ENCODE measurements around the gene COL6A3. TPM values are rescaled to one million over a fixed set of nuclear protein-coding genes. Genes with fewer than 3 reads are reported as not detected.

COL6A3 gene
- polyA plus RNA-seq, 1 donor (not counting 4 experiments of a cell fraction or from before 2014, with no cell fraction given), result not detected

GRCh38 chr2:237290261-237290660, 123.7 kb downstream of the COL6A3 start:
- Histone ChIP-seq H3K4me1 (ENCODE audit: control insufficient read depth, extremely low read depth, insufficient read depth, low read length) (peaks cover 26% of the 10 kb centered on the region), H3K79me2 (ENCODE audit: control insufficient read depth, insufficient read depth, low read length) (no peaks in the 10 kb centered on the region), H3K36me3 (ENCODE audit: control insufficient read depth in 2 of 2, extremely low read depth in 1 of 2, insufficient read depth in 2 of 2, low read length in 2 of 2) (no peaks in the 10 kb centered on the region), H3K9ac (ENCODE audit: control insufficient read depth, extremely low read depth, insufficient read depth, low read length) (no peak overlapping the region), H3K27ac (ENCODE audit: control insufficient read depth, insufficient read depth, low read length) (no peak overlapping the region), H2AFZ (ENCODE audit: control insufficient read depth, low read length) (no peak overlapping the region), H3K4me3 (ENCODE audit: control insufficient read depth in 2 of 3, extremely low read depth in 1 of 3, insufficient read depth in 2 of 3, low read depth in 1 of 3, low read length in 3 of 3) (no peak overlapping the region), H3K27me3 (ENCODE audit: control insufficient read depth, extremely low read depth, insufficient read depth, low read length) (no peaks in the 10 kb centered on the region), H3K9me1 (ENCODE audit: control insufficient read depth, extremely low read depth, insufficient read depth, low read length) (no peaks in the 10 kb centered on the region), H3K4me2 (ENCODE audit: control insufficient read depth, extremely low read depth, insufficient read depth, low read depth, low read length) (no peak overlapping the region), H3K9me3 (ENCODE audit: control insufficient read depth, low read depth, low read length) (no peaks in the 10 kb centered on the region), H4K20me1 (ENCODE audit: control insufficient read depth, extremely low read depth, insufficient read depth, low read length) (no peaks in the 10 kb centered on the region)
- dilution Hi-C loops (cut with MboI; ENCODE audit: extremely low pct_ligation_motif_present, low sequenced_read_pairs), result no loop called here
- TF ChIP-seq CTCF (optimal IDR thresholded peaks at IDR 0.05 in 1 of 3, IDR thresholded peaks at IDR 0.05 in 1 of 3, conservative IDR thresholded peaks at IDR 0.05 in 1 of 3; ENCODE audit: extremely low read depth in 1 of 3, insufficient read depth in 2 of 3, low read length in 3 of 3) (no peak), EZH2 (IDR thresholded peaks at IDR 0.05; ENCODE audit: low read length) (no peak)
- FAIRE-seq (no peak), DNase-seq (ENCODE audit: low read depth, low spot score) (no peak)

GRCh38 chr2:237289139-237289538, 124.8 kb downstream of the COL6A3 start:
- DNase-seq (ENCODE audit: low read depth, low spot score), result no peak
- no peak overlapping the region for H3K4me3 ChIP-seq (ENCODE audit: control insufficient read depth in 2 of 3, extremely low read depth in 1 of 3, insufficient read depth in 2 of 3, low read depth in 1 of 3, low read length in 3 of 3)
- no peaks in the 10 kb centered on the region for H3K36me3 ChIP-seq (ENCODE audit: control insufficient read depth in 2 of 2, extremely low read depth in 1 of 2, insufficient read depth in 2 of 2, low read length in 2 of 2)
- H3K27me3 ChIP-seq (ENCODE audit: control insufficient read depth, extremely low read depth, insufficient read depth, low read length), result peaks cover 2% of the 10 kb centered on the region
- H2AFZ ChIP-seq (ENCODE audit: control insufficient read depth, low read length), result no peak overlapping the region
- no peak for TF ChIP-seq CTCF (optimal IDR thresholded peaks at IDR 0.05 in 1 of 3, IDR thresholded peaks at IDR 0.05 in 1 of 3, conservative IDR thresholded peaks at IDR 0.05 in 1 of 3; ENCODE audit: extremely low read depth in 1 of 3, insufficient read depth in 2 of 3, low read length in 3 of 3)
- no peak for TF ChIP-seq EZH2 (IDR thresholded peaks at IDR 0.05; ENCODE audit: low read length)
- dilution Hi-C loops (cut with MboI; ENCODE audit: extremely low pct_ligation_motif_present, low sequenced_read_pairs), result no loop called here
- H3K9me1 ChIP-seq (ENCODE audit: control insufficient read depth, extremely low read depth, insufficient read depth, low read length), result no peaks in the 10 kb centered on the region
- no peaks in the 10 kb centered on the region for H3K79me2 ChIP-seq (ENCODE audit: control insufficient read depth, insufficient read depth, low read length)
- FAIRE-seq, result peak; percentile 23
- H3K9me3 ChIP-seq (ENCODE audit: control insufficient read depth, low read depth, low read length), result no peaks in the 10 kb centered on the region
- H3K4me1 ChIP-seq (ENCODE audit: control insufficient read depth, extremely low read depth, insufficient read depth, low read length), result peaks cover 18% of the 10 kb centered on the region
- H3K9ac ChIP-seq (ENCODE audit: control insufficient read depth, extremely low read depth, insufficient read depth, low read length), result no peak overlapping the region
- no peak overlapping the region for H3K4me2 ChIP-seq (ENCODE audit: control insufficient read depth, extremely low read depth, insufficient read depth, low read depth, low read length)
- no peaks in the 10 kb centered on the region for H4K20me1 ChIP-seq (ENCODE audit: control insufficient read depth, extremely low read depth, insufficient read depth, low read length)
- no peak overlapping the region for H3K27ac ChIP-seq (ENCODE audit: control insufficient read depth, insufficient read depth, low read length)
